ENCODE results near the gene STK17B.

Gene STK17B

DNA sequence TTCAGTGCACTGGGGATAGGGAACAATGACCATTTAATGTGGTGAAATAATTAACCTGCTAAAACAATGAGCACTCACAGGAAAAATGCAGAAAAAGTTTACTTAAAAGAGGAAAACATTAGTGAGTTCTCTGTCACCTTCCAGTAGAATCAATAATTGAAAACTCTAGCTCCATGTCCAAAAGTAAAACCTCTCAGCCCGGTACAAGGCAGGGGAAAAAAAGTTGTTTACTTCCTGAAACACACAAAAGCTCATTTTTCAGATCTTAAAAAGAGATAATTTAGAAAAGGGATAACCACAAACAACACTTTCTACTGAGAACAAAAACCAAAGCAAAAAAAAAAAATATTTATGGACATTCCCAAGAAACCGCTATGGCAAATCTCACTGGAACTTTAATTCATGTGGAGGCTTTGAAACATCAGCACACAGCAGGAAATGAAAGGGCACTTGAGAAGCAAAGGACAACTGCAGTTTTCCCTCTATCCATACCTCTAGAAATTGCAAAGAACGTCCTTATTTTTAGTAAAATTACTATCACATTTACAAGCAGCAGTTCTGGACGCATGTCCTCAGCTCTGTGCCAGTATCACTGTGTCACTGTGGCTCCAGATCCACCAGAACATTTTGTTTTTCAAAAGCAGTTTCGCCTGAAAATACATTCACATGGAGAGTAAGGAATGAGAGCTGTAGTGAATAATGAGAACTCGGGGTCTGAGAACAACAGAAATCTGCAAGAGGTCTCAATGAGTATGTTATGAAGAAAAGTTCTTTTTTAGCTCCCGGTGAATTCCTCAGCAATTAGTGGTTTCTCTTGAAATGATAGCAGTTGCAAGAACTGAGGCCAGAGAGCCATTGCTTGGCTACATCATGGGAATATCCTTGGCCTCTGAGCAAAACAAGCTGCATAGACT lies 58.1 kb downstream of the STK17B start:
- Histone ChIP-seq H3K27me3 (ENCODE audit: control insufficient read depth in 1 of 2, insufficient read depth in 2 of 2, low read length in 2 of 2) (no peaks in the 10 kb centered on the region), H3K4me3 (ENCODE audit: low read length in 2 of 2) (no peak overlapping the region), H3K9me3 (ENCODE audit: control insufficient read depth in 2 of 2, low read length in 2 of 2) (no peaks in the 10 kb centered on the region), H3K4me1 (ENCODE audit: control insufficient read depth, insufficient read depth, low read length) (no peaks in the 10 kb centered on the region), H3K36me3 (ENCODE audit: control insufficient read depth in 2 of 2, insufficient read depth in 2 of 2, low read length in 2 of 2) (no peaks in the 10 kb centered on the region), H3K27ac (ENCODE audit: low read length) (no peak overlapping the region), H3K9ac (ENCODE audit: low read length in 2 of 2) (no peak overlapping the region)

DNA sequence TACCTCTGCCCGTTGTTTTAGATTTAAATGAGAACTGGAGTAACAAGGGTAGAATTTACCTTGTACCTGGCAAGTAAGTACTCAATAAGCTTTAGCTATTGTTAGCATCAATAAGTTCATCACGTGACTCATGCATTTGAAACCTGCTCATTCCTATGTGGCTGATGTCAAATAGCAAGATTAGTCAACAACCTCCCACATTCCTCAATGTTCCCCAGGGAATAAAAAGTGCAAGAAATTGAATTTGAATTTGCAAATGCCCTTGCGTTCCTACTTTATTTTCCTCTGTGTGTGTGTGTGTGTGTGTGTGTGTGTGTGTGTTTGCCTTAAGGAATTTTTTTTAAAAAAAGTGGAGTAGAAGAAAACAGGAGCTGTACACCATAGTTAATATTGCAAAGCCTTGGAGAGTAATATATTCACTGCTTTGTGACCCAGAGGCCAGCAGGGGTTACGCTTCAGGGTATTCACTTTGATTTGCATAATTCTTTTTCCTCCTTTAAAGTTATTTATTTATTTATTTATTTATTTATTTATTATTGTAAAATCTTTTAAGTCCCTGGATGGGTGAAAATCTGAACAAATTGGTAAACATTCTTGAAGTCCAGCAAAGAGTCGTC lies 58.9 kb downstream of the STK17B start:
- Histone ChIP-seq H3K27ac (ENCODE audit: low read length) (no peak overlapping the region), H3K9ac (ENCODE audit: low read length in 2 of 2) (no peak overlapping the region), H3K4me3 (ENCODE audit: low read length in 2 of 2) (no peak overlapping the region)

DNA sequence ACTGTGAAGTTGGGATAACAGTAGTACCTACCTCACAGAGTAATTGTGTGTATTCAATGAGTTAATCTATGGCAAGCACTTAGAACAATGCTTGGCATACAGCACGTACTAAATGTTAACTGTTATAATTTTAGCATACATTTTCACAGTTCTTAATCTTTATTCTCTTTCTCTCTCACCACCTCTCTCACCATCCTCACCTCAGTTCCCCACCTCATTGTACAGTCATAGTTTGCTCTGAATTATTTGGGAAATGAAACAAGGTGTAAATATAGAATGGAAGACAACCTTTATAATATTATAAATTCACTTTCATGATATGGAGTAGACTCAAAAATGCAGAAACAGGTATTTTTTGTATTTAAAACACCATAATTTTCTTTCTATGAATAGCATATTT lies 62.8 kb downstream of the STK17B start:
- no peaks in the 10 kb centered on the region for H3K36me3 ChIP-seq (ENCODE audit: control insufficient read depth in 2 of 2, insufficient read depth in 2 of 2, low read length in 2 of 2)
- no peaks in the 10 kb centered on the region for H3K4me1 ChIP-seq (ENCODE audit: control insufficient read depth, insufficient read depth, low read length)
- no peak overlapping the region for H3K27ac ChIP-seq (ENCODE audit: low read length)
- no peak overlapping the region for H3K9ac ChIP-seq (ENCODE audit: low read length in 2 of 2)
- no peaks in the 10 kb centered on the region for H3K9me3 ChIP-seq (ENCODE audit: control insufficient read depth in 2 of 2, low read length in 2 of 2)
- H3K4me3 ChIP-seq (ENCODE audit: low read length in 2 of 2), result no peak overlapping the region
- no peaks in the 10 kb centered on the region for H3K27me3 ChIP-seq (ENCODE audit: control insufficient read depth in 1 of 2, insufficient read depth in 2 of 2, low read length in 2 of 2)

More for the DNA sequence above, 58.9 kb downstream of the STK17B start:
- H3K36me3 ChIP-seq (ENCODE audit: control insufficient read depth in 2 of 2, insufficient read depth in 2 of 2, low read length in 2 of 2), result no peaks in the 10 kb centered on the region
- no peaks in the 10 kb centered on the region for H3K4me1 ChIP-seq (ENCODE audit: control insufficient read depth, insufficient read depth, low read length)
- H3K27me3 ChIP-seq (ENCODE audit: control insufficient read depth in 1 of 2, insufficient read depth in 2 of 2, low read length in 2 of 2), result no peaks in the 10 kb centered on the region
- H3K9me3 ChIP-seq (ENCODE audit: control insufficient read depth in 2 of 2, low read length in 2 of 2), result no peaks in the 10 kb centered on the region

DNA sequence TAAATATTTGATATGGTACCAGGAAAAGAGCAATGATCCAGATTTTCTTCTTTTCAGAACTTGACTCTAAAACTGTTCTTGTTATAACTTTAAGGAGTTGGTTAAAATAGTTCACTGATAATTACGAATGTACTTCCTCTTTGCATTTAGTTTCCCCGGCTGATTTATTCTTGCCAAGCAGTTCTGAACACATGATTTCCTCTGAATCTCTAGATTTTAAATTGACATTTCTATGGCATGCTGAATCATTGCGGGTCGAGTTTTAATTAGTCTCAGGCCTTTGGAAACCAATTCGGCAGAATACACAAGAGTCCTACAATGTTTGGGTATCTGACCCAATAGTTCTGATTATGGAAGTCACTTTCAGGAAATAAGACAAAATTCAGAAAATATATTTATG lies 65.4 kb downstream of the STK17B start:
- no peak overlapping the region for H3K4me3 ChIP-seq (ENCODE audit: low read length in 2 of 2)
- no peaks in the 10 kb centered on the region for H3K36me3 ChIP-seq (ENCODE audit: control insufficient read depth in 2 of 2, insufficient read depth in 2 of 2, low read length in 2 of 2)
- H3K9me3 ChIP-seq (ENCODE audit: control insufficient read depth in 2 of 2, low read length in 2 of 2), result no peaks in the 10 kb centered on the region
- H3K27me3 ChIP-seq (ENCODE audit: control insufficient read depth in 1 of 2, insufficient read depth in 2 of 2, low read length in 2 of 2), result no peaks in the 10 kb centered on the region
- H3K27ac ChIP-seq (ENCODE audit: low read length), result no peak overlapping the region
- H3K9ac ChIP-seq (ENCODE audit: low read length in 2 of 2), result no peak overlapping the region
- H3K4me1 ChIP-seq (ENCODE audit: control insufficient read depth, insufficient read depth, low read length), result no peaks in the 10 kb centered on the region

DNA sequence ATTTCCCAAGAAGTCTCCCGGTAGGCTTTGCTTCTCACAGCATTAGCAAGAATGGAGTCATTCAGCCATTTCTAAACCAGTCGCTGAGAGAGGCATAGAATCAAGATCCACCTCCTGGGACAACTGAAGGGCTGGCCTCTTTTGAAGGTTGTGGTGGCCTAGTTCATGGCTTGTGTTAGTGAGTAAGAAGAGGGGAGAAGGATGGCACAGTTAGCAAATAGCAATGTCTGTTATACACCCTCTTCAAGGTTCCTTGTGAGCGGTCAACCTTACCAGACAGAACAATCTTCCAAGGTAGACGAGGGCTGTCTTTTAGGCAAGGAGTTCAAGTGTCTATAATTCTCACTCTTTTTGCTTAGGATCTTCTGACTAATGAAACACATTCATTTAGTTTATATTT lies 67.3 kb downstream of the STK17B start:
- Histone ChIP-seq H3K27me3 (ENCODE audit: control insufficient read depth in 1 of 2, insufficient read depth in 2 of 2, low read length in 2 of 2) (no peaks in the 10 kb centered on the region), H3K36me3 (ENCODE audit: control insufficient read depth in 2 of 2, insufficient read depth in 2 of 2, low read length in 2 of 2) (no peaks in the 10 kb centered on the region), H3K9me3 (ENCODE audit: control insufficient read depth in 2 of 2, low read length in 2 of 2) (no peaks in the 10 kb centered on the region), H3K27ac (ENCODE audit: low read length) (no peak overlapping the region), H3K4me1 (ENCODE audit: control insufficient read depth, insufficient read depth, low read length) (no peaks in the 10 kb centered on the region), H3K9ac (ENCODE audit: low read length in 2 of 2) (no peak overlapping the region), H3K4me3 (ENCODE audit: low read length in 2 of 2) (no peak overlapping the region)

DNA sequence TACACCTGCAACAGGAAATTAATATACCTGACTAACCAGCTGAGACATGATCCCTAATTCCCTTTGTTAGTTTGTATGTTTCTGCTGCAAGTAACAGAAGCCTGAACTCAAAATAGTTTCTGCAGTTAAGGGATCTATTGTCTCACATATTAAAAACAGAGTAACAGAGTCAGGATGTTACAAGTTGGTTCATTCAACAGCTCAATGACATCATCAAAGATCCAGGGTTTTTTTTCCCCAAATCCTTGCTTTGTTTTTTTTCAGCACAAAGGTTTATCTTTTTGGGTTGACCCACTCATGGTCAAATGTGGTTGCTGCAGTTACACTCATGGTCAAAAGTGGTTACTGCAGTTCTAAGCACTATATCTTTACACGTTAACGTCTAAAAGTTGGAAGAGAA lies 67.8 kb downstream of the STK17B start:
- Histone ChIP-seq H3K4me3 (ENCODE audit: low read length in 2 of 2) (no peak overlapping the region), H3K36me3 (ENCODE audit: control insufficient read depth in 2 of 2, insufficient read depth in 2 of 2, low read length in 2 of 2) (no peaks in the 10 kb centered on the region), H3K4me1 (ENCODE audit: control insufficient read depth, insufficient read depth, low read length) (no peaks in the 10 kb centered on the region), H3K27me3 (ENCODE audit: control insufficient read depth in 1 of 2, insufficient read depth in 2 of 2, low read length in 2 of 2) (no peaks in the 10 kb centered on the region), H3K9ac (ENCODE audit: low read length in 2 of 2) (no peak overlapping the region), H3K9me3 (ENCODE audit: control insufficient read depth in 2 of 2, low read length in 2 of 2) (no peaks in the 10 kb centered on the region), H3K27ac (ENCODE audit: low read length) (no peak overlapping the region)

DNA sequence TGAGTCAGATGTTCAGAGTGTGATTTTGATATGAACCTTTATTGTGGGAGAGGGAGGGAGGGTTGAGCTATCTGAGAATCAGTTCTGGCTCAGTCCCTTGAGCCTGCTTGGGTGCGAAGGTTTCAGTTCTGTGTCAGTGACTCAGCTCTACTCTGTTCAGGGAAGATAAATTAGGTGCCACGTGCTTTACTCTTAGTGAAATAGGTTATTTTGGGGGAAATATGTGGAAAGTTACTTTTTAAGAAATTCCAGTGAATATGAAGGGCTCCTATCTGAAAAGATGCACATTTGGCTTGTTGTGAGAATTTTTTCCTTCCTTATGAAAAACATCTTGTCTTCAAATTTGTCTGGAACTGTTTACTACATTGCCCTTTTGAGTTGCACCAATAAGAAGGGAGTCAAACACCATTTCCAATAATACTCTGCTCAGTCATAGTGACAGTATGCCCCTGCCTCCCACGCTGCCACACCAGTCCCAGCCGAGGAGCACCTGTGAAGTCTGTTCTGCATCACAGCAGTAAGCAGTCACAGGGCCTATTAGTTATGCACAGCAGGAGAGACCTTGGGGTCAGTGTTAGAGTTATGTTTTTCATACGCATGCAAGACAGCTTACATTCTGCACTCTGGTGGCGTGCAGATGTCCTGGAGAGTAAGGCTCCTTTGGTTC lies 69.9 kb downstream of the STK17B start:
- H3K4me3 ChIP-seq (ENCODE audit: low read length in 2 of 2), result no peak overlapping the region
- H3K36me3 ChIP-seq (ENCODE audit: control insufficient read depth in 2 of 2, insufficient read depth in 2 of 2, low read length in 2 of 2), result no peaks in the 10 kb centered on the region
- no peaks in the 10 kb centered on the region for H3K27me3 ChIP-seq (ENCODE audit: control insufficient read depth in 1 of 2, insufficient read depth in 2 of 2, low read length in 2 of 2)
- H3K4me1 ChIP-seq (ENCODE audit: control insufficient read depth, insufficient read depth, low read length), result no peaks in the 10 kb centered on the region
- H3K27ac ChIP-seq (ENCODE audit: low read length), result no peak overlapping the region
- H3K9ac ChIP-seq (ENCODE audit: low read length in 2 of 2), result no peak overlapping the region
- H3K9me3 ChIP-seq (ENCODE audit: control insufficient read depth in 2 of 2, low read length in 2 of 2), result no peaks in the 10 kb centered on the region

DNA sequence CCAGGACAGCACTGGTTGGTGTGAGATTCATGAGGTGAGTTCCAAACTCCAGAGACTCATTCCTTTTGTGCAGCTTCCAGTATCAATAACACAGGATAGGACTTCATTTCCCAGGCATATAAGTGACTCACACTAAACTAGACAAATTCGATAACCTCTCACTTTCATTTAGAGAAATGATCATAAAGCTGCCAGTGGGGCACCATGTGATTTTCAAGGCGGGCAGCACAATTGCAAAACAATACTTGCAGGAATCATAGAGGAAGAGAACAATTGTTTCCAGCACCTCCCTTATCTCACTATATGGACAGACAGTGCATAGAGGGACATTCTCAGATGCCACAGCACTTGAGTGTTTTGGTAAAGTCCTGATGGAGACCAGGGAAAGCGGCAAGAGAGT lies 71.5 kb downstream of the STK17B start:
- Histone ChIP-seq H3K4me3 (ENCODE audit: low read length in 2 of 2) (no peak overlapping the region), H3K9ac (ENCODE audit: low read length in 2 of 2) (no peak overlapping the region), H3K27ac (ENCODE audit: low read length) (no peak overlapping the region), H3K9me3 (ENCODE audit: control insufficient read depth in 2 of 2, low read length in 2 of 2) (no peaks in the 10 kb centered on the region), H3K4me1 (ENCODE audit: control insufficient read depth, insufficient read depth, low read length) (no peaks in the 10 kb centered on the region), H3K27me3 (ENCODE audit: control insufficient read depth in 1 of 2, insufficient read depth in 2 of 2, low read length in 2 of 2) (no peaks in the 10 kb centered on the region), H3K36me3 (ENCODE audit: control insufficient read depth in 2 of 2, insufficient read depth in 2 of 2, low read length in 2 of 2) (no peaks in the 10 kb centered on the region)

DNA sequence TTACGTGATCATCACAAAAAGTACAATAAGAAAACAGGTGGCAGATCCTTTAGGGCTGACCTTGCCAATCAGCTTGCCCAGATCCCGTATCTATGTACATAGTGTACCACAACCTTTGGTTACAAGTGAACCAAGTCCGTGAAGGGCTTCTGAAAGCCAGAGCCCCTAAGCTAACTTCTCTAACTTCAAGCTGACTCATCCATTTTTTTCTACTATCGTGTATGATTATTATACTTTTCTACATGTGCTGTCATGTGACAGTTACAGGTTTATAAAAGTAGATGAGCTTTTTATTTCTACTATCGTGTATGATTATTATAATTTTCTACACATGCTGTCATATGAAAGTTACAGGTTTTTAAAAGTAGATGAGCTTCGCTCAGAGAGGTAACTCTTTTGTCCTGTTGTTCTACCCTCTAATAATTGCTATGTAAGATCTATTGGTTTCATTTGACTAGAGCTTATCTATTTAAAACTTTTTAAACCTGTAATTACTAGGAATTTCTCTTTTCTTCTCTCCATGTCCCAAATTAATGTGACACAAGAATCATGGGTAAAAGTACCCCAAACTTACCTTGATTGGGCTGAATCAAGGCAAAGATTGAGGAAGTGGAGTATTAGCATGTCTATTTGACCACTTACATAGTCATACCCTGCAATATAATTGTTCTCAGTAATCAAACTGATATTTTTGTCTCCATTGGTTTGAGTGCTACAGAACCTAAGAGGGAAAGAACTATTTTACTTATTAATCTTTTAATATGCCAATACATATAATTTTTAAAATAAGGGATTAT lies 73.3 kb downstream of the STK17B start:
- H3K36me3 ChIP-seq (ENCODE audit: control insufficient read depth in 2 of 2, insufficient read depth in 2 of 2, low read length in 2 of 2), result no peaks in the 10 kb centered on the region
- no peaks in the 10 kb centered on the region for H3K27me3 ChIP-seq (ENCODE audit: control insufficient read depth in 1 of 2, insufficient read depth in 2 of 2, low read length in 2 of 2)
- H3K9me3 ChIP-seq (ENCODE audit: control insufficient read depth in 2 of 2, low read length in 2 of 2), result no peaks in the 10 kb centered on the region
- no peak overlapping the region for H3K4me3 ChIP-seq (ENCODE audit: low read length in 2 of 2)
- no peak overlapping the region for H3K9ac ChIP-seq (ENCODE audit: low read length in 2 of 2)
- no peak overlapping the region for H3K27ac ChIP-seq (ENCODE audit: low read length)
- no peaks in the 10 kb centered on the region for H3K4me1 ChIP-seq (ENCODE audit: control insufficient read depth, insufficient read depth, low read length)

DNA sequence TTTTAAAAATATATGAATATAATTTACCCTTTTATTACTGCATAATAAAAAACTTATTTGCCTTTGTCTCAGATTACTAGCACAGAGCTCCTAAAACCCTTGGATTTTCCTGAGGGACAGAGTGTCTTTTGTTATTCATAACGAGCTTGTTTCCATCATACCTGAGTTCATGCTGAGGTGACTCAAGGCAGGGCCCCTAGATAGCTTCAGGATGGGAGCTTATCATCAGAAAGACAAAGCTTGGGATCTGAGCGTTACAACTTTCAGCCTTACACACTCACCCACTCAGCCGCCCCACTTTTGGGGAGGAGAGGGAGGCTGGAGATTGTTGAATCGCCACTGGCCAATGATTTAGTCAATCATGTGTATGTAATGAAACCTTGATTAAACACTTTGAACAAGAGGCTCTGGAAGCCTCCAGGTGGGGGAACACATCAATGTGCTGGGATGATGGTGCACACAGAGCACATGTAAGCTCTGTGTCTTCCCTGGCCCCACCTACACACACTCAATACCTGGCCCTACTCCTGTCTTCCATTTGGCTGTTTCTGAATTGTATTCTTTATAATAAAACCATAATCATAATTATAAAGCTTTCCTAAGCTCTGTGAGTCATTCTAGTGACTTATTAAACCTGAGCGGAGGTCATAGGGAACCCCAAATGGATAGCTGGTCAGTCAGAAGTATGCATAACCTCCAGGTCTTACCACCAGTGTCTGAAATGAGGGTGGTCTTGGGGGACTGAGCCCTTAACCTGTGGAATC lies 74.2 kb downstream of the STK17B start:
- no peaks in the 10 kb centered on the region for H3K4me1 ChIP-seq (ENCODE audit: control insufficient read depth, insufficient read depth, low read length)
- H3K4me3 ChIP-seq (ENCODE audit: low read length in 2 of 2), result no peak overlapping the region
- no peak overlapping the region for H3K9ac ChIP-seq (ENCODE audit: low read length in 2 of 2)
- no peaks in the 10 kb centered on the region for H3K27me3 ChIP-seq (ENCODE audit: control insufficient read depth in 1 of 2, insufficient read depth in 2 of 2, low read length in 2 of 2)
- H3K36me3 ChIP-seq (ENCODE audit: control insufficient read depth in 2 of 2, insufficient read depth in 2 of 2, low read length in 2 of 2), result no peaks in the 10 kb centered on the region
- H3K27ac ChIP-seq (ENCODE audit: low read length), result no peak overlapping the region
- H3K9me3 ChIP-seq (ENCODE audit: control insufficient read depth in 2 of 2, low read length in 2 of 2), result no peaks in the 10 kb centered on the region
